Measurements from ENCODE around the gene FNTB.

The FNTB gene

DNA sequence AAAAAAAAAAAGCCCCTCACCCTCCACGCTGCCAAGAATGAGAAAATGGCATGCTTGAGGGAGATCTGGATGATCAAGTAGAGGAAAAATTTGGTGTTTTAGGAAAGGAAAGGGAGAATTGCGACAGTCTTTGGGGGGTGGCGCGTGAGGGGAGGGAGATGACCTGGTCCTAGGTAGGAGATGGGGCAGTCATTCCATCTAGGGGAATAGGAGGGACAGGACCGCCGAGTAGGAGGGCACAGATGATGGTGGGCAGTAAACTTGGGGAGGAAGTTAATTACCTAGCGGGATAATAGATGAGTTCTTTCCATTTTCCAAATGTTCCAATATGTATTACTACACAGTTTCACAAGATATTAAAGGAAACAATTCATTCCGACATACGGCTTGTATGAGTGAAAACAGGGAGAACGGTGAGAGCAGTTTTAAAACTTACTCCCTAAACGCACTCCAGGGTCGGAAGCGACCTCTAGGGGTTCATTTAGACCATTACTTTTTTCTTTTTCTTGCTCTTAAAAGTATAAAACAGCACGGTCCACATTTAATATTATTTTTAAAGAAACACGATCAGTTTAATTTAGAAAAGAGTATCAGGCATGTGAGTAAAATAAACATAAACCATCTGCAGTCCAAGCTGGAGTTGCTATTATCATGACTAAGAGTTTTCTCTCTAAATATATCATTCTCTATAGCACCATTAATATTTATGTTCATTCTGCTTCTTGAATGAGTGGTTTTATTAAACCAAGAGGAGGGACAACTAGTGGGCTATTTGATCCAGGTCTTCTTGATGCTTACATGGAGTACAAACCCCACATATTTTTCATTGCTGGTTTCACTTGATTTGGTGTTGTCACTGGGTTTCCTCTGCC lies 3.0 kb upstream of the FNTB start:
- peak in 1 of 4 experiments; percentile 11 for DNase-seq

DNA sequence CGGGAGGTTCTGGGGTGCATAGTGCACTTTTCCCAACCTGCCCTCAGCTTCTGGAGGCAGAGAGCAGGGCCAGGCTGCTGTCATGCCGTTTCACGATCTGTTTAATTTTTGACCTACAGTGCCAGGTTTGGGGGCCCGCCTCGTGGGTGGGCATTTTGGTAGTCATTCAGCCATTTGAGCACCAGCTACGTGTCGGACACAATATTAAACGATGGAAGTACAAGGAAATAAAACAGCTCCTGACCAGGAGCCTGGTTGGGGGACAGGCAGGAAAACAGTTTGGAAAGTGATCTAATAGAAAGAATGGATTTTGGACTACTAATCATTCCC lies 708 bp downstream of the FNTB start:
- DNase-seq: no peak

DNA sequence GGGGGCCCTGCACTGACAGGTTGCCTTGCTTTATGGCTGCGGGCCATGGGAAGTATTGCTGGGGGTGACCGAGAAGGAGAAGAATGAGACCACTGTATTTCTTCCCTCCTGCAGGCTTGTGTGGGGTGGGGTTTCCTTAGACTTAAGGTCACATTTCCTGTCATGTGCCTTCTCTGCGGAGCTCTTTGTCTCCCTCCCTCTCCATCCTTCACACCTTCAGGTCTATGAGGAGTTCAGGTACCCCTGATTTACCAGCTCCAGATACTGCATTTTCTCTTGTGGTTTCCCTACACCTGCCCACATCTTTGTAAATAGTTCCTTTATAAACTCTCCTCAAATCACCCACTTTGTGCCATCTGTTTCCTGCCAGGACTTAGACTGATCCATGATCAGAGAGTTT lies 3.6 kb downstream of the FNTB start:
- DNase-seq: no peak

DNA sequence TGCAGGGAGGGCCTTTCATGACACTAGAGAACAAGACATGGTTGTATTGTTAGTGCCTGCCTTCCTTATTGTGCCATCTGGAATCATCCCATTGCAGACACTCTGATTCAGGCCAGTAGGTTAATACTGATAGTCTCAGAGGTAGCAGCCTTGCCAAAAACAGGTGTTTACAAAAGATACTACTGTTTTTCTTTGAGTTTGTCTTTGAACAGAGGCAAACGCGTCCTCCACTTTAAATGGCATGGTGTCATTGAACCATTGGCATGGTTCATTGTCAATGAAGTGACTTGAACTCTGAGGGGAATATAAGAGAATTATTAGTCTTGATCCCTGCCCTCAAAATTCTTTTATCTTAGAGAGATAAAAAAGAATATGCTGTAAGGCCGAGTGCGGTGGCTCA lies 4.2 kb downstream of the FNTB start:
- no peak for DNase-seq

- no peak for DNase-seq
These were observed 5.7 kb downstream of the FNTB start for GRCh38 chr14:64992328-64992885.

DNA sequence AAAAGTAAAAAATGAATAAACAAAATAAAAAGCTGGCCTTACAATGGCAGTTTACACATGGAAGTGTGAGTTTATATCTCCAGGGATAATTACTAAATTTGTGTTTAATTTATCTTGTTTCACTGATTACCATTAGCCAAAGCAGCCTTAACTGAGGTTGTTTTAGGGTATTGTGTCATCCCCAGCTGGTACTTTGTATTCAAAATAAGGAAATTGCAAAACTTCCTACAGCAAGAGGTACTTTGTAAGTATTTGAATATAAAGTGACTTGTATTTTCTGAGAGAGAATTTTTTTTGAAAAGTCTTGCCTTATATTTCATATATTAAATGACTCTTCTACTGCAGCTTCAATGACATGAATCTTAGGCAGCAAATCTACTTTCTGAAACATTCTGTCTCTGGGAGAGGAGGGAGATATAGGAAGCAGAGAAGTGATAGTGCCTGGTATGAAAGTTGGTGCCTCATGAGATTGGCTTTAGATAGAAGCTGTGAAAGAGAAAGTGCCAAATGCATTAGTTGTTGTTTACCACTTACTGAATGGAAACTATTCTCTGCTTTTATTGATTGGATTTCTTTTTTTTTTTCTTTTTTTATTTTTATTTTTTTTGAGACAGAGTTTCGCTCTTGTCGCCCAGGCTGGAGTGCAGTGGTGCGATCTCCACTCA lies 6.7 kb downstream of the FNTB start:
- DNase-seq: no peak

GRCh38 chr14:64994540-64994939 lies 7.8 kb downstream of the FNTB start:
- no peak for DNase-seq

DNA sequence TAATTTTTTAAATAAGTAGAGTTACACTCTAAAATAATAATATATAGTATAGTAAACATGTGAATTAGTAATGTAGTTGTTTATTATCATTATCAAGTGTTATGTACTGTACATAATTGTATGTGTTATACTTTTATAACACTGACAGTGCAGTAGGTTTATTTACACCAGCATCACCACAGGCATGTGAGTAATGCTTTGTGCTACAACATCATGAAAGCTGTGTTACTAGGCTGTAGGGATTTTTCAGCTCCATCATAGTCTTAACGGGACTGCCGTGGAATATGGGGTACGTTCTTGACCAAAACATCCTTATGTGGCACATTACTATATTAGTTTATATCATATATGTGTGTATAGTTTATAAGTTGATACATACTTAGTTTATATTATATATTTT lies 8.6 kb downstream of the FNTB start:
- no peak for DNase-seq

GRCh38 chr14:64997108-64997794 lies 10.6 kb downstream of the FNTB start:
- DNase-seq: no peak

- no peak for DNase-seq
These were observed 11.8 kb downstream of the FNTB start for GRCh38 chr14:64998455-64998931.

- no peak for DNase-seq
These were observed 14.3 kb downstream of the FNTB start for GRCh38 chr14:65000898-65001591.

DNA sequence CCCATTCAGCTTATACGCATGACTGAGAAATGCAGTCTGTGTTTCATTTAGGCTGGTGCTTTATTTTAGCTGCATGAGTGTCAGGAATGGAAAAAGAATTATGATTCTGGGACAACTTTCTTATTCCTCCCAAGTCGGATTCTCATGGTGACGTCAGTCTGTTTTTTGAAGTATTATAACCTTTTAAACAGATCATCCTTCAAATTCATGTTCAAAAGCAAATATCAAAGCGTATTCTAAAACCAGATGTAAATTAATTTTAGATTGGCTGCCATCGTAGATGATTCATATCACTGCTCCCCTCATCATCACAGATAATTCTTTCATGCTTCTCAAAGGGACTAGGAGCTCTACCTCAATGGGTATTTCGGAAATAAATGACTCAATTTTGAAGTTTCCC lies 15.0 kb downstream of the FNTB start:
- DNase-seq: no peak

- DNase-seq: no peak
These were observed 16.0 kb downstream of the FNTB start for GRCh38 chr14:65002586-65003210.

GRCh38 chr14:65003394-65003793 lies 16.7 kb downstream of the FNTB start:
- DNase-seq: no peak

GRCh38 chr14:65006261-65006721 lies 19.6 kb downstream of the FNTB start:
- DNase-seq: no peak

DNA sequence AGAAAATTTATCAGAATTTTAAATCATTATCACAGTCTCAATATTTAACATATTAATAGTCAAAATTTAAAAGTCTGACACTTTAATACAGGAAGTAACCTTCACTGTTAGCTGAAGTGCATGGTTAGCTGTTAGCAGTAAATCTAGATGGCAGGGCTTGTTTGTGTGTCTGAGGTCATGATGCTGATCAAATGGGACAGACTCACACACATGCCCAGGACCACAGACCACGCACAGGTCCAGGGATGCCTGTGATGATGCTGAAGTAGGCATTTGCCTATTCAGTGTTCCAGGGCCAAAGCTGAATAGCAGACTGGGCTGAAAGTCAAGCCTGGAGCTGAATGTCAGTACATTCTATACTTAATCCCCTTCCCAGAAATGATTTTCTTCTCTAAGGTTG lies 20.5 kb downstream of the FNTB start:
- no peak for DNase-seq

DNA sequence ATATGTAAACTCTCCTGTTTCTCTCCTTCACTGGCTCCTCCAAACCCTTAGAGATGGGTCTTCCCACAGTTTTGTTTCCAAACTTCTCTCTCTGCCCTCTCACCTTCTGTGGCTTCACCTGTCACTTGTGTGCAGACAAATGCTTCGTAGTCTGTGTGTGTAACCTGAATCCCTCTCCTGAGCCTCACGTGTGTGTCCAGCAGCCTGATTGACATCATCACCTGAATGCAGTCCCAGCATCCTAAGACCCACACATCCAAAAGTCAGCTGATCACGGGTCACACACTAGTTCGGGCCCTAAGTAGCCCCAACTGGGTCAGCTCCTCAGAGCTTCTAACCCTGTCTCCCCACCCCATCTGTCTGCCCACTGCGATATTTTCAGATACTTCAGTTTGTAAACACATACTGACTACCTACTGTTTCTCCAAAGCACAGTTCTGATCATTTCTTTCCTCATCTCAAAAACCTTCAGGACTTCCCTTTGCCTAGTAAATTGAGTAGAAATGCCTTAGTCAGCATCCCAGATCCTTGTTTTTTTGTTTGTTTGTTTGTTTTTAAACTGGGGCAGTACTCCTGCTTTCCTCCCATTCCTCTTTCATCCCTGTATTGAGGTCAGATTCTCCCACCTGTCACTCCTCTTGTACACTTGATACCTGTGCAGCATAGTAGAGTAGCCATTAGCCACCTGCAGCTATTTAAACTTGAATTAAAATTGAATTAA lies 23.7 kb downstream of the FNTB start:
- DNase-seq: no peak

DNA sequence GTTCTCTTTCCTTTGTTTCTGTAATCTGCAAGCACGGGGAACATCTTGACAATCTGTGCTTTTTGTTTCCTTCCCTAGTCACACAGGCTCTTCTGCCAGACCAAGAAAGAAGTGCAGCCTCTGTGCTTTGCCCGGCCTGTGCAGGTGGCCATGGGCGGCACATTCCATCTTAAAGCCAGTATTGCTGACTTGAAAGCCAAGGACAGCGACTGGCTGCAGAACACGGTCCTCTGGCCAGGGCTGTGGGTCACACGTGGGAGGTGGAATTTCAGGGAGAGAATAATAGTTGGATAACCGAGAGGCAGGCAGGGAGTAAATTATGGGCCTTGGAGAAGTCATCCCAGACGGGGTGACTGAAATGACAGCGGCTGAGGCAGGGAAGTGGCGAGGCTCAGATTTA lies 24.8 kb downstream of the FNTB start:
- DNase-seq: no peak

- no peak for DNase-seq
These were observed 25.7 kb downstream of the FNTB start for GRCh38 chr14:65012353-65012752.

DNA sequence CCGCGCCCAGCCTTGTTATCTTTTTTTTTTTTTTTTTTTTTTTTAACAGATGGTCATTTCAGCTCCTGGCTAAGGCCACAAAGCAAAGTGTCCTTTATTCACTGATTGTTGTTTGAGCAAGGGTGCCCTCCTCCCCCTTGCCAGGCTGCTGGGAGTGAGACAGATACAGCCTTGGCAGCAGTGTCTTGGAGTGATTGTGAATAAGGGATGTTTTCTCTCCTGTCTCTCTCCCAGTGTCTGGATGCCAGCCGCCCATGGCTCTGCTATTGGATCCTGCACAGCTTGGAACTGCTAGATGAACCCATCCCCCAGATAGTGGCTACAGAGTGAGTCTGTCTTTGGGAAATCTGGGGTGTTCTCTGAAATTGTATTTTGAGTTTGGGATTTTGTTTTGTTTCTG lies 28.7 kb downstream of the FNTB start:
- DNase-seq: no peak

DNA sequence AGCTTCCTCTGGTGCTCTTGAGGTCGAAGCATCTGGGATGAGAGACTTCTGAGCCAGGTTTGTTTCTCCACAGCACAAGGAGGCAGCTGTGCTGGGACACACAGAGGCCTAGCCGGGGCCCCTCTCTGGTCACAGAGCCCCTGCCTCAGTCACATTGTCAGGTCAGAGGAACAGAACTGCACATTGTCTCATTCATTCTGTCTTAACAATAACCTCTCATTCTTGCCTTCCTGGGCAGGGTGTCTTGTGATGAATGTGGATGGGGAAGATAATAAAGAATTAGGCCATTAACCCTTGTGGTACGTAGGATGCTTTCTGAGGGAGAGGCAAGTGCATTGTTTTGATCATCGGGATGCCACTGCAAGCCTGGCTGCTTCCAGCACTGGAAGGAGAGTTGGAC lies 29.8 kb downstream of the FNTB start:
- DNase-seq: no peak
